Left lung (tissue), 10 donors: ENCODE results near the gene KIAA0930. TPM values are rescaled to one million over a fixed set of nuclear protein-coding genes. Genes with fewer than 3 reads are reported as not detected.

Source experiments
- ATAC-seq: fragments of 200-7000 bp; cut with Tn5 transposase; one replicate; pipeline ENCODE4 v1.9.1; 2020; ENCODE audit warnings: moderate library complexity
- DNase-seq, 4 donors: peaks; one replicate each; pipeline ENCODE4 v3.0.0-alpha.2; 2013 to 2020
- H3K27ac ChIP-seq, 2 donors: fragments of 200-600 bp; sonication (generic) in 1 of 2; one replicate each; pipeline versions ENCODE4 v1.5.0 to v1.8.0; 2020 to 2021
- H3K27me3 ChIP-seq, 2 donors: fragments of 200-600 bp; sonication (generic) in 1 of 2; one replicate each; pipeline versions ENCODE4 v1.5.0 to v1.8.0; 2020 to 2021
- H3K36me3 ChIP-seq, 2 donors: fragments of 200-600 bp; sonication (generic) in 1 of 2; one replicate each; pipeline versions ENCODE4 v1.5.0 to v1.8.0; 2020 to 2021
- H3K4me1 ChIP-seq, 2 donors: fragments of 200-600 bp; one replicate each; pipeline ENCODE4 v1.8.0; 2021
- H3K4me3 ChIP-seq, 2 donors: fragments of 200-600 bp; sonication (generic) in 1 of 2; one replicate each; pipeline versions ENCODE4 v1.5.0 to v1.8.0; 2020 to 2021; ENCODE audit warnings: mild to moderate bottlenecking in 1 of 2
- H3K9me3 ChIP-seq, 2 donors: fragments of 200-600 bp; sonication (generic) in 1 of 2; one replicate each; pipeline versions ENCODE4 v1.5.0 to v1.8.0; 2020 to 2021
- intact Hi-C, 2 donors: fragments of 100-400 bp; cut with DNase I; formaldehyde crosslinking; loops; one replicate each; pipeline versions ENCODE4 v1.11.2 to v1.14.2; 2022
- polyA plus RNA-seq, 6 donors: library from polyadenylated mRNA; unstranded; fragments of 120-200 nt; gene quantifications; one replicate each; pipeline ENCODE4 v1.2.1, GENCODE V29; 2013; ENCODE audit not compliant: insufficient read length in 6 of 6
- total RNA-seq, 2 donors: library from RNA; stranded (reverse); fragmentation: NEBNext Ultra II Directional; extraction: Animal tissue kit (Norgen Biotek cat#: 25700); gene quantifications; one replicate each; pipeline ENCODE4 v1.2.1, GENCODE V29; 2021
- TF ChIP-seq, protein P1 (sequence below), 2 donors: fragments of 200-600 bp; sonication (generic) in 1 of 2; IDR thresholded peaks; one replicate each; pipeline versions ENCODE4 v1.5.0 to v1.8.0; 2021; ENCODE audit warnings: antibody characterized with exemption in 2 of 2
- donor health status: DM: no; HTN: yes; CAD: no.
- donor health status: DM: no; HTN: no; CAD: no.

KIAA0930 gene
- total and polyA plus RNA-seq, 8 donors = 12.1 to 78.8 (median 17.9) TPM

DNA sequence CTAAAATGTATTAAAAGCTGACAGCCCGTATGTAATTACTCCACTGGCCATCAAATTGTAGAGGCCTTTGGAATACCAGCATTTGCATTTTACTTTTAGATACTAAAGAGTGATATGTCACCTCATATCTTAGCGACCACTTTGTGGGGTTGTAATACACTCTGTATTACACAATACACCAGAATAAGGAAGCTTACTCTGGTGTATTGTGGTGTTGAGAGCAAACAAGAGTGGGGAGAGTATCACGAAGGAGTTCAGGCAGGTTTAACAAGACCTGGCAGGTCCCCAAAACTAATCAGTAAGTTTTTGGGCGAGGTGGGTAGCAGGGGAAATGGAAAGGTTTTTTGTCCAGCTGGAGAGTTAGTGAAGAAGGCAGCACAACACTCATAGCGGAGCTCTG is 73.8 kb downstream of the KIAA0930 start:
- Histone ChIP-seq H3K36me3 (peaks cover 0 to 43% of the 10 kb centered on the region in 2 donors), H3K4me1 (peaks cover 8 to 56% of the 10 kb centered on the region in 2 donors), H3K27ac (peak overlapping the region in 1 of 2 donors; percentile 58), H3K4me3 (no peak overlapping the region), H3K9me3 (no peaks in the 10 kb centered on the region), H3K27me3 (no peaks in the 10 kb centered on the region)
- no peak for ATAC-seq
- intact Hi-C loops = no loop called here
- DNase-seq = no peak
- TF ChIP-seq, protein P1, sequence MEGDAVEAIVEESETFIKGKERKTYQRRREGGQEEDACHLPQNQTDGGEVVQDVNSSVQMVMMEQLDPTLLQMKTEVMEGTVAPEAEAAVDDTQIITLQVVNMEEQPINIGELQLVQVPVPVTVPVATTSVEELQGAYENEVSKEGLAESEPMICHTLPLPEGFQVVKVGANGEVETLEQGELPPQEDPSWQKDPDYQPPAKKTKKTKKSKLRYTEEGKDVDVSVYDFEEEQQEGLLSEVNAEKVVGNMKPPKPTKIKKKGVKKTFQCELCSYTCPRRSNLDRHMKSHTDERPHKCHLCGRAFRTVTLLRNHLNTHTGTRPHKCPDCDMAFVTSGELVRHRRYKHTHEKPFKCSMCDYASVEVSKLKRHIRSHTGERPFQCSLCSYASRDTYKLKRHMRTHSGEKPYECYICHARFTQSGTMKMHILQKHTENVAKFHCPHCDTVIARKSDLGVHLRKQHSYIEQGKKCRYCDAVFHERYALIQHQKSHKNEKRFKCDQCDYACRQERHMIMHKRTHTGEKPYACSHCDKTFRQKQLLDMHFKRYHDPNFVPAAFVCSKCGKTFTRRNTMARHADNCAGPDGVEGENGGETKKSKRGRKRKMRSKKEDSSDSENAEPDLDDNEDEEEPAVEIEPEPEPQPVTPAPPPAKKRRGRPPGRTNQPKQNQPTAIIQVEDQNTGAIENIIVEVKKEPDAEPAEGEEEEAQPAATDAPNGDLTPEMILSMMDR (IDR thresholded peaks at IDR 0.05) = no peak

DNA sequence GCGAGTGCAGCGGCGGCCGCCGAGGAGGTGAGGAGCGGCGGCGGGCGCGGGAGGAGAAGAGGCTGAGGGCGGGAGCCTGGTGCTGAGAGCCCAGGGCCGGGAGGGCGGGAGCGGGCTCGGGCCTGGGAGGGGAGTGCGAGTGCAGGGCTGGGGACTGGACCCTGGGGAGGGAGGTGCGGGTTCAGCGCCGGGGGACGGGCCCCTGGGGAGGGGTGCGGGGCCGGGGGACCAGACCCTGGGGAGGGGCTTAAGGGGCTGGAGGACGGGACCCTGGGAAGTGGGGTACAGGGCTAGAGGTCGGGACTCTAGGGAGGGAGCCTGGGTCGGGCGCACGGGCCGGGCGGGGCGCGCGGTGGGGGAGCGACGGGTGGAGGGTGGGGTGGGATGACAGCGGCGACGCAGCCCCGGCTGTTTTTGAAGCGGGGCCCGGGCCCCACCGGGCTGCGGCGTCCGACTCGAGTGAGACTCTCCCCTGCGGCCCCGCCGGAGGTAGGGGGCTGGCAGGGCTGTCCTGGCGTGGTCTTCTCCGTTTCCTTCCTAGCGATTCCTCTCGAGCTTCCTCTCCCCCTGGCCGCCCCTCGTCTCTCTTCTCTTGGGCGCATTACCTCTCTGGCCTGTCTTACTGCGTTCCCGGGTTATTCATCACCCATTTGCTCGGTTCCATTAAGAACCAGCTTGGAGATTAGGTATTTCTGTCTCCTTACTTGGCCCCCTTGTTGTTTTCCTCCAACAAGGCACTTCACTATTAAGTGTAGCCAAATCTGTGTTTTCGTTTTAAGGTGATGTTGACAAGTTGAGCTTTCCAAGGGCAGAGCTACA is 76.2 kb downstream of the KIAA0930 start:
- DNase-seq = peak in 1 of 4 donors; percentile 85
- peak overlapping the region; percentile 82 to 83 for H3K4me3 ChIP-seq
- H3K27ac ChIP-seq = peak overlapping the region; percentile 91 to 95
- peak; percentile 42 for ATAC-seq
- H3K36me3 ChIP-seq = peaks cover 0 to 19% of the 10 kb centered on the region in 2 donors
- peaks cover 15 to 74% of the 10 kb centered on the region in 2 donors for H3K4me1 ChIP-seq
- intact Hi-C loops = no loop called here
- TF ChIP-seq, protein P1 (IDR thresholded peaks at IDR 0.05) = no peak
- H3K27me3 ChIP-seq = no peaks in the 10 kb centered on the region
- H3K9me3 ChIP-seq = no peaks in the 10 kb centered on the region

DNA sequence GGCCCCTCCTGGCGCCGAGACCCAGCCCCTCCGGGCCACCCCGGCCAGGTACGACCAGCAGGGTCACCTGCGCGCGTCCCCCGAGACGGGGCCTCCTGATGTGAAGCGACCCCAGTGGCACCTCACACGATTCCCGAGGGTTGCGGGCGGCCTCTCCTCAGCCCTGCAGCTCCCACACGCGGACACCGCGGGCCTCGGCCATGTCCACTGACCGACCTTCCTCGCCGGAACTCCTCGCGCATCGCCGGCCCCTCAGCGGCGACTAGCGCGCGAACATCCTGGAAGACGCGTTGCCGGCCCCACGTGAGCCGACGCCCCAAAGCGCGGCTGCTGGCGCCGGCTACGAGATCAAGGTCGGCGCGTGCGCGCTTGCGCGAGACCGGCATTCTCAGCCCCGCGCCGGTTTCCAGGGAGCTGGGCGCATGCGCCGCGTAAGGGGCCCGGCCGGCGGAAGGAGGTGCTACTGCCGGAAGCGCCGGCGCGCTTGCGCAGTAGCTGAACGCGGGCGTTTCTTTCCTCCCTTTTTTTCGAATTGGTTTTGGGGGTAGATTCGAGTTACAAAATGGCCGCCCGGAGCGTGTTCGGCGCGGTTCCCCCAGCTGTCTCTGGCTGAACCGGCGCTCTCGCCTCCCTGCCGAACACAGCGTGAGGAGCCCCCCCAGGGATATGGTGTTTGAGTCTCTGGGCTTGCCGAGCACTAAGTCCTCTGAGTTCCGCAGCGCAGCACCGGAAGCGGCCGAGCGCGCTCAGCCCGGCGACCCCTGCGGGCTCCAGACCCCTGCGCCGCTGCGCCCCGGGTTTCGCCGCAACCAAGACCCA is 77.0 kb downstream of the KIAA0930 start, which contains the start of gene NUP50:
TSS of gene NUP50 (plus strand) at position 475 of the 819 bp plus-strand sequence. CDS start 4,253 bp downstream, outside the sequence.
- intact Hi-C loops = no loop called here
- peak; percentile 96 to 99 (median 98) for DNase-seq

DNA sequence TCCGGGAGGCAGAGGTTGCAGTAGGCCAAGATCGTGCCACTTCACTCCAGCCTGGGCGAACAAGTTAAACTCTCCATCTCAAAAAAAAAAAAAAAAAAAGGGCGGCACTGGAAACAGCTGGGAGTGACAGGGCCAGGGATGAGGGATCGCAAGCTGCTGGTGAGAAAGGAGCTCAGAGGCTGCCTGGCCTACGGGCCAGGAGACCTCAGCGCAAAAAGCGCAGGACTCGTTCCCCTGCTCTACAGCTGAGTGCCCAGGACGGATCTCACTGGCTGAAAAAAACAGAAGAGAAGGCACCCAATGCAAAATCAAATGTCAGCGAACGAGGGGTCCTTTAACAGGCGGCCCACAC is 77.6 kb downstream of the KIAA0930 start:
- no peaks in the 10 kb centered on the region for H3K9me3 ChIP-seq
- peaks cover 20 to 86% of the 10 kb centered on the region in 2 donors for H3K4me1 ChIP-seq
- H3K4me3 ChIP-seq = peak overlapping the region; percentile 82 to 83
- TF ChIP-seq, protein P1 (IDR thresholded peaks at IDR 0.05) = no peak
- peaks cover 0 to 5% of the 10 kb centered on the region in 2 donors for H3K36me3 ChIP-seq
- ATAC-seq (peak; percentile 43), DNase-seq (peak in 1 of 4 donors; percentile 39)
- H3K27me3 ChIP-seq = no peaks in the 10 kb centered on the region
- intact Hi-C loops = no loop called here
- H3K27ac ChIP-seq = peak overlapping the region; percentile 91 to 95

More for the DNA sequence above, 77.0 kb downstream of the KIAA0930 start, which contains the start of gene NUP50:
- H3K36me3 ChIP-seq = peaks cover 0 to 11% of the 10 kb centered on the region in 2 donors
- TF ChIP-seq, protein P1 (IDR thresholded peaks at IDR 0.05) = no peak
- peak within 1 kb of the TSS; percentile 91 to 95 for H3K27ac ChIP-seq
- H3K4me3 ChIP-seq = peak within 1 kb of the TSS; percentile 82 to 83
- no peaks in the 10 kb centered on the region for H3K27me3 ChIP-seq
- peaks cover 20 to 81% of the 10 kb centered on the region in 2 donors for H3K4me1 ChIP-seq
- H3K9me3 ChIP-seq = no peaks in the 10 kb centered on the region
- ATAC-seq = peak; percentile 88
